Psoas muscle (tissue), 8 donors: ENCODE data around the gene KCNJ10. TPM values are rescaled to one million over a fixed set of nuclear protein-coding genes. Genes with fewer than 3 reads are reported as not detected.

Experiments
- ATAC-seq, 4 donors: fragments of 200-7000 bp; cut with Tn5 transposase; one replicate each; pipeline ENCODE4 v1.9.1; 2020; ENCODE audit warnings: moderate library complexity in 3 of 4, mild to moderate bottlenecking in 2 of 4
- DNase-seq, 2 donors: peaks; one replicate each; pipeline ENCODE4 v3.0.0-alpha.2; 2020
- H3K27ac ChIP-seq: fragments of 200-600 bp; one replicate; pipeline ENCODE4 v1.8.0; 2022
- H3K27me3 ChIP-seq, 3 donors: fragments of 200-600 bp in 1 of 3; one replicate each; pipeline versions ENCODE4 v1.6.1 to v1.8.0; 2013 to 2022; ENCODE audit warnings: low read length in 2 of 3, mild to moderate bottlenecking in 2 of 3, moderate library complexity in 1 of 3; ENCODE audit not compliant: insufficient read depth in 3 of 3
- H3K36me3 ChIP-seq, 2 donors: fragments of 200-600 bp in 1 of 2; one replicate each; pipeline versions ENCODE4 v1.6.1 to v1.8.0; 2013 to 2022; ENCODE audit warnings: low read depth in 1 of 2, mild to moderate bottlenecking in 1 of 2, moderate library complexity in 1 of 2; ENCODE audit not compliant: insufficient read depth in 1 of 2
- H3K4me1 ChIP-seq: fragments of 200-600 bp; one replicate; pipeline ENCODE4 v1.8.0; 2022
- H3K4me3 ChIP-seq: fragments of 200-600 bp; one replicate; pipeline ENCODE4 v1.8.0; 2022; ENCODE audit warnings: mild to moderate bottlenecking
- H3K9me3 ChIP-seq: fragments of 200-600 bp; one replicate; pipeline ENCODE4 v1.8.0; 2022
- CTCF ChIP-seq: fragments of 200-600 bp; IDR thresholded peaks from one replicate; pipeline ENCODE4 v1.8.0; 2022; ENCODE audit warnings: antibody characterized with exemption
- WGBS, 3 donors: extraction: QIAGEN DNeasy Blood & Tissue Kit; methylation state at CpG; one replicate each; pipeline versions ENCODE4 v1.1.6 to v1.1.7; 2013; 5-methylcytosine and 5-hydroxymethylcytosine counted together
- intact Hi-C, 2 donors: fragments of 100-400 bp; cut with DNase I; formaldehyde crosslinking; loops; one replicate each; pipeline versions ENCODE4 v1.11.0 to v1.14.2; 2022
- polyA plus RNA-seq, 3 donors: library from polyadenylated mRNA; stranded (reverse); fragments of 200-250 nt; gene quantifications; one replicate each; pipeline ENCODE4 v1.2.3, GENCODE V29; 2013
- total RNA-seq, 4 donors: library from RNA; stranded (reverse); fragmentation: NEBNext Ultra II Directional in 2 of 4; extraction: Animal tissue kit (Norgen Biotek cat#: 25700) in 2 of 4; gene quantifications; one replicate each; pipeline versions ENCODE4 v1.2.1 to v1.2.4, GENCODE V29; 2021 to 2023
- donor health status: healthy with polysubstance abuse.
- donor health status: DM: no; HTN: no; CAD: no; lungs with moderate emphysema.
- donor health status: Bipolar disorder and iron deficiency.
- donor health status: healthy.
- donor health status: DM: yes; HTN: yes; CAD: no.
- donor health status: DM: no; HTN: no; CAD: no.
- donor health status: DM: no; HTN: no; CAD: no.
- donor health status: DM: yes; HTN: yes; CAD: no.

KCNJ10 gene
- total and polyA plus RNA-seq, 7 donors, result 0.01 to 0.09 (median 0.05) TPM; not detected in 3

DNA sequence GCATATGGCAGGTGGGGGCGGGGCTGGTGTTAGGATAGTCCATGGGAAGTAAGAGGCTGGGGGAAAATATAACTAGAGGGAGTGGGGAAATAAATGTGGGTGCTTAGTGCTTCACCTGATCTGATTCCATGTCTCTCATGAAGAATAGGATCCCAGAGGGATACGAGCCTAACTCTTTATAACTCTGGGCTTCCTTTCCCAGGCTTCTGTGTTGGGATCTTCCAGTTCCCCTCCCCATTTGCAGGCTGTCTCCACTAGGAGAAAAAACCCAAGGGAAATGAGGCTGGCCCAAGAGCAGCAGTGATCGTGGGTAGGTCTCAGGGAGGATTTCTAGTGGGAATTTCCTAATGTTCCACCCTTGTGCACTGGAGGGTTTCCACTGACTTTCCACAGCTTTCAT, 13.0 kb upstream of the KCNJ10 start:
- no peak for DNase-seq
- H3K36me3 ChIP-seq, result no peaks in the 10 kb centered on the region
- H3K9me3 ChIP-seq, result no peaks in the 10 kb centered on the region
- no peak overlapping the region for H3K27ac ChIP-seq
- no peaks in the 10 kb centered on the region for H3K4me1 ChIP-seq
- WGBS, 3 donors, result 75 to 81% (median 79%) methylated on average over 3 of the region's 3 CpGs
- ATAC-seq, result no peak
- no peak overlapping the region for H3K4me3 ChIP-seq
- H3K27me3 ChIP-seq, result peaks cover 0 to 21% (median 0%) of the 10 kb centered on the region in 3 donors
- TF ChIP-seq CTCF, result no peak
- intact Hi-C loops, result loop anchor here (5.0 to 10.0 kb wide), 2 partner anchors 36 to 292 kb away; no protein-coding TSS in a partner anchor

- H3K27me3 ChIP-seq, result peaks cover 0 to 21% (median 0%) of the 10 kb centered on the region in 3 donors
Measured at GRCh38 chr1:160082487-160082886, 12.5 kb upstream of the KCNJ10 start.

DNA sequence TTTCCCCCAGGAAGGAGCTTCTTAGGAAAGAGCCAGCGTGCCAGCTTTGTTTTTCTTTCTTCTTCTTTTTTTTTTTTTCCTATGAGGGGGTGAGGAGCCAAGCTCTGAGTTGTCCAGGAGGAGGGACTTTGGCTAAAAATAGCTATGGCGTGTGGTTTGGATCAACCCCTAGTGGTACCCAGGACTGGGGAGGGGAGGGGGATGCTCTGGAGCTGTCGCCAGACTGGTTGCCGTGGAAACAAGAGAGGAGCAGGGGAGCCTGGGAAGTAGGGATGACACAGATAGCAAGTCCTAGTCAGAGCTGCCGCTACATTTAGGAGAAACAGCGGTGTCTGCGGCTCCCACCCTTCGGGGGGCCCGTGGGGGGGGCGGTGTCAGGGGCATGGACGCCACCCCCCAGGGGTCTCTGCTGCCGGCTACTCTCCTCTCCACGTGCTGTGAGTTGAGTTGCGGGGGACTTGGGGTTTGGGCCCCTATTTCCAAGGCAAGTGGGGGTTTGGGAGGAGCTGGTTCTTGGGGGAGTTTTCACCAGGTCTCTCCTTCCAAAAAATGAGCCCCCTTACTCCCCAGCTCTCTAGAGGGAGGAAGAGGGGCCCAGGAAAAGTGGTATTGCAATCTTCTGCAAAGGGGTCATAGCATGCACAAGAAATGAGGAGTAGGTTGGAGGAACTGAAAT, 11.4 kb upstream of the KCNJ10 start, which contains the start of gene KCNJ9:
Gene KCNJ9 (plus strand): TSS at position 278 of the 676 bp plus-strand sequence. CDS start 2,493 bp downstream, outside the sequence.
- peaks cover 0 to 21% (median 0%) of the 10 kb centered on the region in 3 donors for H3K27me3 ChIP-seq
- H3K36me3 ChIP-seq, result no peaks in the 10 kb centered on the region
- TF ChIP-seq CTCF, result no peak
- H3K4me3 ChIP-seq, result no peak within 1 kb of the TSS
- no peaks in the 10 kb centered on the region for H3K4me1 ChIP-seq
- ATAC-seq (no peak), DNase-seq (no peak)
- WGBS, 3 donors, result 26 to 27% (median 26%) methylated on average over 14 of the region's 14 CpGs
- intact Hi-C loops, result loop anchor here (5.0 to 10.0 kb wide), 2 partner anchors 34 to 293 kb away; no protein-coding TSS in a partner anchor
- H3K27ac ChIP-seq, result no peak within 1 kb of the TSS
- no peaks in the 10 kb centered on the region for H3K9me3 ChIP-seq

More at GRCh38 chr1:160082487-160082886, 12.5 kb upstream of the KCNJ10 start:
- WGBS, 3 donors, result 67 to 83% (median 74%) methylated on average over 2 of the region's 2 CpGs
- Histone ChIP-seq H3K4me1 (no peaks in the 10 kb centered on the region), H3K9me3 (no peaks in the 10 kb centered on the region), H3K27ac (no peak overlapping the region), H3K4me3 (no peak overlapping the region), H3K36me3 (no peaks in the 10 kb centered on the region)
- TF ChIP-seq CTCF, result no peak
- DNase-seq, result no peak
- intact Hi-C loops, result loop anchor here (5.0 to 10.0 kb wide), 2 partner anchors 35 to 292 kb away; no protein-coding TSS in a partner anchor
- ATAC-seq, result no peak

DNA sequence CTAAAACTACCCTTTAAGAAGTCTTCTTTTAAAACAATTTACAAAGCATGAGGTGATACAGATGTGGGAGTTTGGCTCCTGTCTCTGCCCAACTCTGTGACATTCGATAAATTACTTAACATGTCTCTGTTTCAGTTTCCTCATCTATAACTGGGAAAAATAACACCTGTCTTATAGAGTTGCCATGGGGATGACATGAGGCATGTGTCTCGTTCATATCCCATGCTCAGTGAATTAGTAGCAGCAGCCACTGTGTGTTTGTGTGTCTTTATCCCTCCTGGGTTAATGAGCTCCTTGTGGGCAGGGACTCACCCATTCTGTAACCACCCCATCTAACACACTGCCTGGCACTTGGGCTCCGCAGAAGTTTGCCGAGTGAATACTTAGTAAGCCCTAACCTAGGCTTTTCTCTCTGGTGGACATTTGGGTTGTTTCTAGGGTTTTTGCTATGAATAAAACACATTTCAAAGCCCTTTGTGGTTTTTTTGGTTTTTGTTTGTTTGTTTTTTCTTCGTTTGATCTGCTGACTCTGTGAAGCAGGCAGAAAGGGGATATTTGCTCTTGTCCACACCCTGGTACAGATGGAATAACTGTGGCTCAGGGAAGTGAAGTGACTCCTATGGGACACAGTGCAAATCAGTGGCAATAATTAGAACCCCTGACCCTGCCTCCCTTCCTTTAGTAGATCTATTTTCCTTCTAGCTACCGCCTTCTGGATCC, 10.6 kb upstream of the KCNJ10 start:
- no peaks in the 10 kb centered on the region for H3K4me1 ChIP-seq
- TF ChIP-seq CTCF, result no peak
- intact Hi-C loops, result loop anchor here (5.0 to 10.0 kb wide), 2 partner anchors 33 to 294 kb away; no protein-coding TSS in a partner anchor
- H3K27ac ChIP-seq, result no peak overlapping the region
- no peaks in the 10 kb centered on the region for H3K9me3 ChIP-seq
- DNase-seq (no peak), ATAC-seq (no peak)
- peaks cover 0 to 21% (median 0%) of the 10 kb centered on the region in 3 donors for H3K27me3 ChIP-seq
- H3K36me3 ChIP-seq, result no peaks in the 10 kb centered on the region
- 72 to 78% (median 77%) methylated on average over 6 of the region's 6 CpGs for WGBS, 3 donors
- H3K4me3 ChIP-seq, result no peak overlapping the region
